Kidney epithelial cell (primary cell): ENCODE results near the gene OAF. TPM values are rescaled to one million over a fixed set of nuclear protein-coding genes. Genes with fewer than 3 reads are reported as not detected.

Source experiments
- DNase-seq: peaks from one replicate; pipeline ENCODE4 v3.0.0-alpha.2; 2010; ENCODE audit warnings: low read depth
- H3K27me3 ChIP-seq: 2 replicates; pipeline ENCODE4 v1.6.0; 2011; ENCODE audit warnings: low read length; ENCODE audit not compliant: control insufficient read depth, insufficient read depth
- H3K36me3 ChIP-seq: 2 replicates; pipeline ENCODE4 v1.5.1; 2011; ENCODE audit warnings: low read length; ENCODE audit not compliant: control insufficient read depth, insufficient read depth
- H3K4me3 ChIP-seq: 2 replicates; pipeline ENCODE4 v1.5.1; 2011; ENCODE audit warnings: low read depth, mild to moderate bottlenecking, control low read depth, low read length
- CTCF ChIP-seq: IDR thresholded peaks from 2 replicates; pipeline ENCODE4 v1.5.1; 2011; ENCODE audit warnings: mild to moderate bottlenecking, moderate library complexity, low read length, control low read depth, inconsistent platforms; ENCODE audit not compliant: insufficient read depth, poor library complexity, severe bottlenecking
- total RNA-seq: library from RNA; depleted of rRNA; stranded (reverse); fragments of >200 nt; gene quantifications from 2 replicates; pipeline ENCODE4 v1.2.3, GENCODE V29; 2015

The OAF gene
- total RNA-seq, 1 donor from 2014 or later = 45.2 TPM

- no peak for TF ChIP-seq CTCF
- peaks cover 1% of the 10 kb centered on the region for H3K36me3 ChIP-seq
- H3K27me3 ChIP-seq = no peaks in the 10 kb centered on the region
- DNase-seq = no peak
- H3K4me3 ChIP-seq = no peak overlapping the region
Observed at GRCh38 chr11:120219232-120219937, 8.6 kb downstream of the OAF start.

GRCh38 chr11:120219938-120220746, 9.3 kb downstream of the OAF start:
- no peaks in the 10 kb centered on the region for H3K27me3 ChIP-seq
- no peak for DNase-seq
- TF ChIP-seq CTCF = no peak
- peaks cover 1% of the 10 kb centered on the region for H3K36me3 ChIP-seq
- H3K4me3 ChIP-seq = no peak overlapping the region

GRCh38 chr11:120220747-120221037, 9.9 kb downstream of the OAF start:
- DNase-seq = no peak
- Histone ChIP-seq H3K4me3 (no peak overlapping the region), H3K36me3 (no peaks in the 10 kb centered on the region), H3K27me3 (no peaks in the 10 kb centered on the region)
- no peak for TF ChIP-seq CTCF

GRCh38 chr11:120221115-120221752, 10.4 kb downstream of the OAF start:
- H3K4me3 ChIP-seq = no peak overlapping the region
- H3K27me3 ChIP-seq = no peaks in the 10 kb centered on the region
- DNase-seq = no peak
- H3K36me3 ChIP-seq = no peaks in the 10 kb centered on the region
- TF ChIP-seq CTCF = no peak

GRCh38 chr11:120222916-120223315, 12.1 kb downstream of the OAF start:
- H3K27me3 ChIP-seq = no peaks in the 10 kb centered on the region
- H3K36me3 ChIP-seq = no peaks in the 10 kb centered on the region
- TF ChIP-seq CTCF = no peak
- no peak overlapping the region for H3K4me3 ChIP-seq
- DNase-seq = no peak
